HK-2 (cell line): ENCODE data around the gene SH3PXD2B.
"Not testable (repeated sequence)": the region's sequence is repeated elsewhere in the genome, so short reads cannot be mapped to it uniquely, and the experiment has no call there.

Experiments
- DNase-seq: peaks from one replicate; pipeline ENCODE4 v3.0.0-alpha.2; 2018; ENCODE audit not compliant: unreplicated experiment

The SH3PXD2B gene

DNA sequence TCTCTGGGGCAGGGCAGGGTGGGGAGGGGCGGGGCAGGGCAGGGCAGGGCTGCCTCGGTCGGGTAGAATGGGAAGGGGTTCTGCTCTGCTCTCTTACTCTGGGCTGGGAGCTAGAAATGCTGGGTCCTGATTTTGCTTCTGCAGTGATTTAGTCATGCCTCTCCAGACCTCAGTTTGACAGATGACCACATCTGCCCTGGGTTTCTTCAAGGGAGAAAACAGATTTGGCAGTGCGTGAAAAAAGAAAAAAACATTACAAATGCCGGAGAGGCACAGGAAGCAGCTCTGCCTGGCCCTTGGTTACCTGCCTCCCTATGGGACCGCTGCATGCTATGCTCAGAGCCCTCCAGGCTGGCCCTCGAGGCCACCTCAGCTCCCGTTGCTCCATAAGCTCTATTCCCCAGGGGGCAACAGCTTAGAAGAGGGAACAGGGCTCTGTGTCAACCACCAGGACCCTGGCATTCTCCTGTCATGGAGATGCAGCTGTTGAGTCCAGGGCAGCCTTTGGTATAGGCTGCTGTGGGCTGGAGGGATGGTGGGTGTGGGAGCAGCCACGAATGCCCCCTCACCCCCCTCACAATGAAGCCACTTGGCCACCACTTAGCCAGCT, 117.5 kb downstream of the SH3PXD2B start:
- DNase-seq = no peak

DNA sequence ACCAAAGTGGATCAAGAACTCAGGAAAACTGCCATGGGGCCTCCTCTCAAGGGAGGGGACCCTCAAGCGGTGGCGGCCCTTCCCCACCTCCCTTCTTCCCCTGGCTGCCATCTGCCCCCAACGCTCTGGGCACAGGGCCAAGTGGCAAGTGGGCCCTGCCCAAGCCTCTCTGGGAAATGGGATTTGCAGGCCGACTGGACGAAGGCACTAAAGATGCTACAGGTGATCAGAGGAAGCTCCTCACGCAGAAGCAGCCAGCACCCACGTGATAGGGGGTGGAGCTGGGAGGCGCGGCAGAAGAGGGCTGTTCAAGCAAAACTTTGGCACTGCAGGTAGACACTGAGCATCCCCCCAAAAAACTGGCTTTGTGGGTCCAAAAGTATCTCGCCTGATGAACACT, 118.1 kb downstream of the SH3PXD2B start:
- DNase-seq = no peak

DNA sequence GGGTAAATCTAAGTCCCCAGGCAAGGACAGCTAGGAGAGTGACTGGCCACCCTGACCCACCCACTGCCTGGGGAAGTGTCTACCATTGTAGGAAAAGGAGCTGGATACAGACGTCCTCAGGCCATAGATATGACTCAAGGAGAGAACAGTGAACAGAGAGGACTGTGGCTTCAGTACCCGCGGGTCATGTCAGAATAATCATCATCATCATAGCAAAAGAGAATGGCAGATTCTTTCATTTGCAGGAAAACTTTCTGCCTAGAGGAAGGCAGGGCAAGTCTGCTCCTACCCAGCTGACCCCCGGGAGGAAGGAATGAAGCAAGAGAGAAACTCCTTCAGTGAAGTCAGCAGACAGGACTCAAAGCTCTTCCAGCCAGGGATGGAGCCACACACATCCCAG, 118.6 kb downstream of the SH3PXD2B start:
- DNase-seq = no peak

- no peak for DNase-seq
Observed at GRCh38 chr5:172334641-172335040, 119.7 kb downstream of the SH3PXD2B start.

GRCh38 chr5:172334196-172334595, 120.1 kb downstream of the SH3PXD2B start:
- DNase-seq = no peak

GRCh38 chr5:172326901-172327300, 127.4 kb downstream of the SH3PXD2B start:
- not testable (repeated sequence) for DNase-seq

DNA sequence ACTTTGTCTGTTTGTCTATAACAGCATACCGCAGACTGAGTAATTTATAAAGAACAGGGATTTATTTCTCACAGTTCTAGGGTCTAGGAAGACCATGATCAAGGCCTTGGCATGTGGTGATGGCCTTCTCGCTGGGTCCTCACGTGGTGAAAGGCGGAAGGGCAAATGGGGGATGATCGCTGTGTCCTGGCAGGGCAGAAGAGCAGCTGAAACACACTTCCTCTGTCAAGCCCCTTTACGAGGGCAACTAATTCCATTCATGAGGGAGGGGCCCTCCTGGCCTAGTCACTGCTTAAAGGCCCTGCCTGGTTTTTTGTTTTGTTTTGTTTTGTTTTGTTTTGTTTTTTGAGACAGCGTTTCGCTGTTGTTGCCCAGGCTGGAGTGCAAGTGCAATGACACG, 128.9 kb downstream of the SH3PXD2B start:
- DNase-seq = no peak

DNA sequence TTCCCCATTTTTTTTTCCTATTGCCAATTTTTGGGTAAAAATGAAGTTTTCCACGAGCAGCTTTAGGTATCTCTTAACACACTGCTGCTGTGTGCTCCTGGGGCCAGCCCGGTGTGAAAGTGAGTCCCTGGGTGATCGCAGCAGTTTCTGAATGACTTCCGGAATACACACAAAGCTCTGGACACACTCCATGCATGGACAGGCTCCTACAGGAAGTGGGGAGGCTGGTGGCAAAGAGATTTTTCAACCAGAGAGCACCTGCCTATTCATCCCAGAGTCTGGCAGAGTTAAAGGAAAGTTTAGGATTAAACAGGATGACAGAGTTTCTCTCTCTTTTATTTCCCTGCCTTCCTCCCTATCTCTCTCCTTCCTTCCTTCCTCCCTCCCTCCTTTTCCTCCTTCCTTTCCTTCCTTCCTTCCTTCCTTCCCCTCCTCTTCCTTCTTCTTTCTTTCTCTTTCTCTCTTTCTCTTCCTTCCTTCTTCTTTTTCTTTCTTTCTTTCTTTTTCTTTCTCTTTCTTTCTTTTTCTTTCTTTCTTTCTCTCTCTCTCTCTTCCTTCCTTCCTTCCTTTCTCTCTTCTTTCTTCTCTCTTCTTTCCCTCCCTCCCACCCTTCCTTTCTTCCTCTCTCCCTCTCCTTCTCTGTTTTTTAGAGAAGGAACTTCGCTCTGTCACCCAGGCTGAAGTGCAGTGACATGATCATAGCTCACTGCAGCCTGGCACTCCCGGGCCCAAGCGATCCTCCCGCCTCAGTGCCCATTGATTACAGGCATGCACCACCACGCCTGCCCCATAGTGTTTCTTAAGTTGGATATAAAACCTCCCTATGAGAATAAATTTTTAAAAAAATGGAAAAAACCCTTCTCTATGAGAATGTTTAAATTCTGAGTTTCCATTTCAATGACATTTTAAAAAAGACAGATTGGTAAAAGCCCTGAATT, 132.0 kb downstream of the SH3PXD2B start:
- DNase-seq = peak; percentile 16

GRCh38 chr5:172321593-172321992, 132.7 kb downstream of the SH3PXD2B start:
- no peak for DNase-seq

GRCh38 chr5:172319708-172320441, 134.4 kb downstream of the SH3PXD2B start:
- no peak for DNase-seq

DNA sequence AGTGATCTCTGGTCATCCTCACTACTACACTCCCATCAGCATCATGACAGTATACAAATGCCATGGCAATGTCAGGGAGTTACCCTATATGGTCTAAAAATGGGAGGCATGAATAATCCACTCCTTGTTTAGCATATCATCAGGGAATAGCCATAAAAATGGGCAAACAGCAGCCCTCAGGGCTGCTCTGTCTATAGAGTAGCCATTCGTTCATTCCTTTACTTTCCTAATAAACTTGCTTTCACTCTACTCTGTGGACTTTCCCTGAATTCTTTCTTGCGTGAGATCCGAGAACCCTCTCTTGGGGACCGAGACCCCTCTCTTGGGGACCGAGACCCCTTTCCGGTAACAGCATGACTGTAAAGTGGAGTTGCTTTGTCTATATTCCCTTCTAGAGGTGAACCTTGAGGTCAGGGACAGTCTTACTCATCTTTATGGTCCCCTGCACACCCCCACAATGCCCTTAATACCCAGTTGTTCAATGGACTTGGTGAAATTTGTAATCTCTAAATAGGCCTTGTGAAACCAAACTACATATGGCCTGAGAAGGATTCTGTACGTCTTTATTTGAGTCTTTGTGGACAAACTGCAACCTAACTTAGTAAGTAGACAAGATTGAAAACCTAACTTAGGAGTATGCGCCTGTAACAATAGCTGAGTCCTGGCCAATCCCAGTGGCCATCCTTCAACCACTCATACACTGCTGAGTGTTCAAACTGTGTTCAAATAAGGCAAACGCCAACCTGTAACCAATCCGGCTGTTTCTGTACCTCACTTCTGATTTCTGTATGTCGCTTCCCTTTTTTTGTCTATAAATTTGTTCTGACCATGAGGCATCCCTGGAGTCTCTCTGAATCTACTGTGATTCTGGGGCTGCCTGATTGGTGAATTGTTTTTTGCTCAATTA, 138.5 kb downstream of the SH3PXD2B start:
- DNase-seq = no peak

DNA sequence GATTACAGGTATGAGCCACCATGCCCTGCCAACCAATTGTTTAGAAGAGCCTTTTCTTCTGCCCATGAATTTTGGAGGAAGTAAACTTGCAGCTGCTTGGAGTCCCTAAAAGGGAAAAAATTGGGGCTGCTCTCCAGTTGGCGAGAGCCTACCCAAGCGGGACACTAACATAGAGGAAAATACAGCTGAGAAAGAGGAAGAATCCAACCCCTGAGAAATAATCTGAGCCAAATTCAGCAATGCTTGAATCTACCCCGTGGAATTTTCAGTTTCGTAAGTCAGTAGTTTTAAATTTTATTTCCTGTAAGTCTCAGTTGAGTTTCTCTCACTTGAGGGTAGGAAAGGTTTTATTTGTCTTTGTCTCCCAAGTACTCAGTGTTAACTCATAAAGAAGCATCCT, 140.4 kb downstream of the SH3PXD2B start:
- no peak for DNase-seq

DNA sequence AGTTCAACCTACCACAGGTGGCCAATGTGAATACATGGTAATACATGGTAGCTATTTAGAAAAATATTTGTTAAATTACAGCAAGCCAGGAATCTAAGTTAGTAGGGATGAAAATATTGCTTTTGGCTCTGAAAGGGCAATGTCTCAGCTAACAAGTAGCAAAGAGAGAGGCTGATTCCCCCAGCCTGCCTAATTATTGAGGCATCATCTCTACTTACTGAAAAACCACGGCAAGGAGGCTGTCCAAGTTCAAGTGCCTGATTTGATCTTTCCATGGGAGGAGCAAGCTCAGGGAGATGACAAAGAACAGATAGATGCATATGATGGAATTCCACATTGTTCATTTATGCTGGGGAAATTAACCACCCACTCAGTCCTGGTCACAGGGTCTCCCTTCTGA, 142.0 kb downstream of the SH3PXD2B start:
- DNase-seq = no peak

DNA sequence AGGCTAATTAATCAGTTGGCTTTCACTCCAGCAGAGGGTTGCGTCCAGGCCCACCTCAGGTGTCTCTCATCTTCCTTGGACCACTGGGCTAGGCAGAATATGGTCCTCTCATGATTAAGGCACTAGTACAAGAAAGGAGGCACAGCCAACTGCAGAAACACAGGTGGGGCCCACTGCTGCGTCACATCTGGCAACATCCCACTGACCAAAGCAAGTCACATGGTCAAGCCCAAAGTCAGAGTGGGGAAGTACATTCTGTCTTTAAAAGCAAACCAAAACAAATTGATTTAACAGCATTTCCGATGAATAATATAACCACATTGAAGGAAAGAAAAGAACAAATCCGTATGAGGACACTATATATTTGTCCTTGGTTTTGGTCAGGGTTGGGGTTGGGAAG, 142.7 kb downstream of the SH3PXD2B start:
- no peak for DNase-seq

GRCh38 chr5:172311026-172311425, 143.3 kb downstream of the SH3PXD2B start:
- no peak for DNase-seq

DNA sequence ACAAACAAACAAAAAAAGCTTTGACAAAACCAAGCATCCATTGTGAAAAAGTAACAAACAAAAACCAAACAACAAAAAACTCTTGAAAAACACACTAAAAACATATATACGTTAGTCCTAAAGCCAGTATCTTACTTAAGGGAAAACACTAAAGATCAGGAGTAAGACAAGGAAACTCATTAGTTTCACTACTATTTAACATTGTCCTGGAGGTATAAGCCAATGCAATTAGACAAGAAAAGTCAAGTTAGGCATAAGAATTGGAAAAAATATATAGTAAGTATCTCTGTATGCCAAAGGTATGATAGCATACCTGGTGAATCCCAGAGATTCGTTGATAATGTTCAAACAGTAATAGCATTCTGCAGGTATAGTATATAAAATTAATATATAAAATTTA, 148.9 kb downstream of the SH3PXD2B start:
- DNase-seq = no peak

GRCh38 chr5:172303572-172304335, 150.6 kb downstream of the SH3PXD2B start:
- DNase-seq = no peak

DNA sequence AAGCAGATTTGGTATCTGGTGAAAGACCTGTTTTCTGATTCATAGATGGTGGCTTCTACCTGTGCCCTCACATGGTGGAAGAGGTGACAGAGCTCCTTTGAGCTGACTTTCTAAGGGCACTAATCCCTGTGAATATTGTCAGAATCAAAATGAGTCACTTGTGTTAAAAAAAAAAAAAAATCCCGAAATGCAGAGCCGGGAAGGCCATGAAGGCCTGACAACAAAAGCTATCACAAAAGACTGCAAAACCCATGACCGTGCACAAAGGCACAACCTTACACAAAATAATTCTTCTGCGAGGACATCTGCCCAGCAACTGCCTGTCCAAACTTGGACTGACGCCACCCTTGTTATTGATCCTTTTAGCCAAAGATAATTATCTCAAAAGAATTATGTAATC, 151.2 kb downstream of the SH3PXD2B start:
- DNase-seq = no peak

GRCh38 chr5:172302047-172302710, 152.1 kb downstream of the SH3PXD2B start:
- no peak for DNase-seq

DNA sequence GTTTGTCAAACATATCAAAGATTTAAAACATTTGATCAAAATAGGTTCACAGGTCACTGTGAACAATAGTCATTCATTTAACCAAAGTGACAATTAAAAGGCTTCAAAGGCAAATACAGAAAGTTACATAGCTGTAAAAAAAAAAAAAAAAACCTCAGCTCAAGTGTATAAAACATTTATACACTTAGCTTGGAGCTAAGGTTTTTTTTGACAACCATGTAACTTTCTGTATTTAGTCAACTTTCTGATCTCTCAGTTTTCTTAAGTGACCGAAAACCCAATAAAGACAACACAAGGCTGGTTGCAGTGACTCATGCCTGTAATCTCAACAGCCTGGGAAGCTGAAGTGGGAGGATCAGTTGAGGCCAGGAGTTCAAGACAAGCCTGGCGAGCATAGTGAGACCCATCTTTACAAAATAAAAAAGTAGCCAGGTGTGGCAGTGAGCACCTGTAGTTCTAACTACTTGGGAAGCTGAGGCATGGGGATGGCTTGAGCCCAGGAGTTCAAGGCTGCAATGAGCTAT, 154.3 kb downstream of the SH3PXD2B start:
- DNase-seq = no peak
